Embryonic facial prominence (tissue), 1 donor: ENCODE results near the gene IL12RB2.
"Not testable (repeated sequence)": the region's sequence is repeated elsewhere in the genome, so short reads cannot be mapped to it uniquely, and the experiment has no call there.

ENCODE experiments used
- DNase-seq: peaks from one replicate; pipeline ENCODE4 v3.0.0-alpha.2; 2016; ENCODE audit errors: extremely low spot score

Gene IL12RB2

GRCh38 chr1:67431156-67431765 is 123.6 kb downstream of the IL12RB2 start:
- no peak for DNase-seq

GRCh38 chr1:67431869-67432578 is 124.4 kb downstream of the IL12RB2 start:
- DNase-seq = no peak

- DNase-seq = no peak
These were observed 125.1 kb downstream of the IL12RB2 start for GRCh38 chr1:67432745-67433144.

- DNase-seq = no peak
These were observed 126.2 kb downstream of the IL12RB2 start for GRCh38 chr1:67433837-67434236.

GRCh38 chr1:67434491-67434890 is 126.8 kb downstream of the IL12RB2 start:
- DNase-seq = no peak

- no peak for DNase-seq
These were observed 128.9 kb downstream of the IL12RB2 start for GRCh38 chr1:67436511-67437055.

- no peak for DNase-seq
These were observed 130.3 kb downstream of the IL12RB2 start for GRCh38 chr1:67437961-67438360.

GRCh38 chr1:67439277-67440029 is 131.8 kb downstream of the IL12RB2 start:
- no peak for DNase-seq

GRCh38 chr1:67440339-67440738 is 132.7 kb downstream of the IL12RB2 start:
- DNase-seq = no peak

- DNase-seq = no peak
These were observed 133.5 kb downstream of the IL12RB2 start for GRCh38 chr1:67441183-67441582.

- no peak for DNase-seq
These were observed 134.1 kb downstream of the IL12RB2 start for GRCh38 chr1:67441739-67442281.

GRCh38 chr1:67446014-67446413 is 138.3 kb downstream of the IL12RB2 start:
- DNase-seq = not testable (repeated sequence)
